ENCODE measurements around the gene CENPN. TPM values are rescaled to one million over a fixed set of nuclear protein-coding genes. Genes with fewer than 3 reads are reported as not detected.

CENPN gene
- total and polyA plus RNA-seq, 2 of the 13 experiments (the other 11 are each of a cell fraction or from before 2014, with no cell fraction given) = 29.7 to 129 TPM

- TF ChIP-seq, protein P1, sequence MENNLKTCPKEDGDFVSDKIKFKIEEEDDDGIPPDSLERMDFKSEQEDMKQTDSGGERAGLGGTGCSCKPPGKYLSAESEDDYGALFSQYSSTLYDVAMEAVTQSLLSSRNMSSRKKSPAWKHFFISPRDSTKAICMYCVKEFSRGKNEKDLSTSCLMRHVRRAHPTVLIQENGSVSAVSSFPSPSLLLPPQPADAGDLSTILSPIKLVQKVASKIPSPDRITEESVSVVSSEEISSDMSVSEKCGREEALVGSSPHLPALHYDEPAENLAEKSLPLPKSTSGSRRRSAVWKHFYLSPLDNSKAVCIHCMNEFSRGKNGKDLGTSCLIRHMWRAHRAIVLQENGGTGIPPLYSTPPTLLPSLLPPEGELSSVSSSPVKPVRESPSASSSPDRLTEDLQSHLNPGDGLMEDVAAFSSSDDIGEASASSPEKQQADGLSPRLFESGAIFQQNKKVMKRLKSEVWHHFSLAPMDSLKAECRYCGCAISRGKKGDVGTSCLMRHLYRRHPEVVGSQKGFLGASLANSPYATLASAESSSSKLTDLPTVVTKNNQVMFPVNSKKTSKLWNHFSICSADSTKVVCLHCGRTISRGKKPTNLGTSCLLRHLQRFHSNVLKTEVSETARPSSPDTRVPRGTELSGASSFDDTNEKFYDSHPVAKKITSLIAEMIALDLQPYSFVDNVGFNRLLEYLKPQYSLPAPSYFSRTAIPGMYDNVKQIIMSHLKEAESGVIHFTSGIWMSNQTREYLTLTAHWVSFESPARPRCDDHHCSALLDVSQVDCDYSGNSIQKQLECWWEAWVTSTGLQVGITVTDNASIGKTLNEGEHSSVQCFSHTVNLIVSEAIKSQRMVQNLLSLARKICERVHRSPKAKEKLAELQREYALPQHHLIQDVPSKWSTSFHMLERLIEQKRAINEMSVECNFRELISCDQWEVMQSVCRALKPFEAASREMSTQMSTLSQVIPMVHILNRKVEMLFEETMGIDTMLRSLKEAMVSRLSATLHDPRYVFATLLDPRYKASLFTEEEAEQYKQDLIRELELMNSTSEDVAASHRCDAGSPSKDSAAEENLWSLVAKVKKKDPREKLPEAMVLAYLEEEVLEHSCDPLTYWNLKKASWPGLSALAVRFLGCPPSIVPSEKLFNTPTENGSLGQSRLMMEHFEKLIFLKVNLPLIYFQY (CRISPR knock-in tag; IDR thresholded peaks at IDR 0.05; ENCODE audit: borderline replicate concordance) = no peak
- TF ChIP-seq, protein P2, sequence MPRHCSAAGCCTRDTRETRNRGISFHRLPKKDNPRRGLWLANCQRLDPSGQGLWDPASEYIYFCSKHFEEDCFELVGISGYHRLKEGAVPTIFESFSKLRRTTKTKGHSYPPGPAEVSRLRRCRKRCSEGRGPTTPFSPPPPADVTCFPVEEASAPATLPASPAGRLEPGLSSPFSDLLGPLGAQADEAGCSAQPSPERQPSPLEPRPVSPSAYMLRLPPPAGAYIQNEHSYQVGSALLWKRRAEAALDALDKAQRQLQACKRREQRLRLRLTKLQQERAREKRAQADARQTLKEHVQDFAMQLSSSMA (CRISPR knock-in tag; IDR thresholded peaks at IDR 0.05) = no peak
- no peak for TF ChIP-seq ZNF777 (CRISPR knock-in tag; IDR thresholded peaks at IDR 0.05)
- no peak for TF ChIP-seq AFF4 (CRISPR knock-in tag; IDR thresholded peaks at IDR 0.05)
- TF ChIP-seq, protein P3, sequence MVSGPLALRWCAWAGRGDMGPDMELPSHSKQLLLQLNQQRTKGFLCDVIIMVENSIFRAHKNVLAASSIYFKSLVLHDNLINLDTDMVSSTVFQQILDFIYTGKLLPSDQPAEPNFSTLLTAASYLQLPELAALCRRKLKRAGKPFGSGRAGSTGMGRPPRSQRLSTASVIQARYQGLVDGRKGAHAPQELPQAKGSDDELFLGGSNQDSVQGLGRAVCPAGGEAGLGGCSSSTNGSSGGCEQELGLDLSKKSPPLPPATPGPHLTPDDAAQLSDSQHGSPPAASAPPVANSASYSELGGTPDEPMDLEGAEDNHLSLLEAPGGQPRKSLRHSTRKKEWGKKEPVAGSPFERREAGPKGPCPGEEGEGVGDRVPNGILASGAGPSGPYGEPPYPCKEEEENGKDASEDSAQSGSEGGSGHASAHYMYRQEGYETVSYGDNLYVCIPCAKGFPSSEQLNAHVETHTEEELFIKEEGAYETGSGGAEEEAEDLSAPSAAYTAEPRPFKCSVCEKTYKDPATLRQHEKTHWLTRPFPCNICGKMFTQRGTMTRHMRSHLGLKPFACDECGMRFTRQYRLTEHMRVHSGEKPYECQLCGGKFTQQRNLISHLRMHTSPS (CRISPR knock-in tag; IDR thresholded peaks at IDR 0.05; ENCODE audit: low read depth) = no peak
- no peak for TF ChIP-seq ZNF598 (CRISPR knock-in tag; IDR thresholded peaks at IDR 0.05; ENCODE audit: borderline replicate concordance)
- TF ChIP-seq ARID2 (CRISPR knock-in tag; IDR thresholded peaks at IDR 0.05; ENCODE audit: borderline replicate concordance) = no peak
- no peak for TF ChIP-seq ZFP1 (CRISPR knock-in tag; IDR thresholded peaks at IDR 0.05)
- no peak for TF ChIP-seq ONECUT2 (CRISPR knock-in tag; IDR thresholded peaks at IDR 0.05)
- TF ChIP-seq MEF2D (CRISPR knock-in tag; IDR thresholded peaks at IDR 0.05) = no peak
- no peak for TF ChIP-seq SOX13 (IDR thresholded peaks at IDR 0.05)
- TF ChIP-seq SOX13 (CRISPR knock-in tag; conservative IDR thresholded peaks at IDR 0.05 in 1 of 2, IDR thresholded peaks at IDR 0.05 in 1 of 2) = peak in 1 of 2 experiments; percentile 76; a peak in 2 of 4 replicates
- no peak for TF ChIP-seq ZKSCAN8 (CRISPR knock-in tag; IDR thresholded peaks at IDR 0.05; ENCODE audit: borderline replicate concordance)
- no peak for TF ChIP-seq CHD2 (IDR thresholded peaks at IDR 0.05; ENCODE audit: low read depth, low read length)
- no peak for TF ChIP-seq ZNF572 (CRISPR knock-in tag; IDR thresholded peaks at IDR 0.05)
- no peak for TF ChIP-seq PHF20 (CRISPR knock-in tag; IDR thresholded peaks at IDR 0.05)
- TF ChIP-seq RBFOX2 (IDR thresholded peaks at IDR 0.05; ENCODE audit: low read depth, low read length) = 0 out of 2 replicates have a peak, but pooled peaks have one; percentile 9
- TF ChIP-seq RFXAP (CRISPR knock-in tag; IDR thresholded peaks at IDR 0.05; ENCODE audit: borderline replicate concordance) = no peak
- no peak for TF ChIP-seq NFIC (IDR thresholded peaks at IDR 0.05; ENCODE audit: low read length)
These were observed 9.7 kb upstream of the CENPN start (continued) for GRCh38 chr16:80997139-80997798.

Data from HepG2 (cell line).